Esophagus squamous epithelium (tissue), 4 donors: ENCODE results near the gene ITPRIPL2.

ENCODE experiments used
- CTCF ChIP-seq, 6 experiments: fragments of 450-650 bp in 4 of 6; fragments of 200-600 bp in 2 of 6; sonication (generic) in 2 of 6; IDR thresholded peaks; one replicate each; pipeline ENCODE4 v1.5.1; 2016 to 2019; ENCODE audit warnings: antibody characterized with exemption in 6 of 6, mild to moderate bottlenecking in 4 of 6, moderate library complexity in 4 of 6
- POLR2A ChIP-seq, 4 donors: fragments of 450-650 bp; IDR thresholded peaks; one replicate each; pipeline ENCODE4 v1.6.1; 2017; ENCODE audit warnings: antibody characterized with exemption in 4 of 4, mild to moderate bottlenecking in 4 of 4, moderate library complexity in 3 of 4

GRCh38 chr16:19138601-19139000 is 24.8 kb downstream of the ITPRIPL2 start:
- no peak for TF ChIP-seq CTCF (IDR thresholded peaks at IDR 0.05)
- no peak for TF ChIP-seq POLR2A (IDR thresholded peaks at IDR 0.05)
